IPS-NIHi7 (cell line): ENCODE results near the gene B4GALT5.
"Not testable (repeated sequence)": the region's sequence is repeated elsewhere in the genome, so short reads cannot be mapped to it uniquely, and the experiment has no call there.

Experiments
- DNase-seq: peaks from one replicate; pipeline ENCODE4 v3.0.0; 2012; ENCODE audit warnings: mixed read lengths; ENCODE audit errors: extremely low spot score

The B4GALT5 gene

DNA sequence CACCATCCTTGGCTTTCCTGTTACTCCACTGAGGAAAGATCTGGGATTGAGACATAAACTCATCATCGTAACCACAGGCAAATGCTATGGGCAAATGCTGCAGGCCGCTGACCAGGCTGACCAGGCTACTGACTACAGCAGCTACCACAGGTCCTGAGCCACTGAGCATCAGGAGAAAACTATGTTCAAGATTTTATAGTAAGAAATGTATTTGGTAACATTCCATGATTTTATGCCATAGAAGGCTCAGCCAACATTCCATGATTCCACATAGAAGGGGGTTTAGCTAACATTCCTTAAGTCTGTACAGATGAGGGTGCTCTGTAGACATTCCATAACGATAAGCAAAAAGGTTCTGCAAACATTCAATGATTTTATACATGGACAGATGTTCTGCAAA is 16.1 kb upstream of the B4GALT5 start:
- DNase-seq = no peak

GRCh38 chr20:49727894-49728885 is 14.5 kb upstream of the B4GALT5 start:
- no peak for DNase-seq

- no peak for DNase-seq
Observed at GRCh38 chr20:49727478-49727877, 13.8 kb upstream of the B4GALT5 start.

DNA sequence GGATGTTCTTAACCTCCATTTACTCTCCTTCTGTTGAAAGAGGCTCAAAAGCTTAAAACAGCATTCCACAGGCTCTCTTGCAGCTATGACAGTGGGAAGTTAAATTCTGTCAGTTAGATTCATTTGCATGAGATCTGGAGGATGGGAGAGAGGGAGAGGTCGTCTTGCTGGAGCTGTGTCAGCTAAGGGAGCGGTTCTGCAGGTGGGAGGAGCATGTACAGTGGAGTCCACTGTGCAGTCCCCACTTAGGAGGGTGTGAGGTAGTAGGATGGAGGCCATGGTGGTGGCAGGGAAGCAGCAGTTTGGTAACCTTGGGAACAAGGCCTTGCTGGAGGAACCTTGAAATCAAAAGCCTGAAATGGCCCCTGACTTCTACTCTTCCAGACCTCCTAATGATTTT is 12.0 kb upstream of the B4GALT5 start:
- no peak for DNase-seq

- DNase-seq = not testable (repeated sequence)
Observed at GRCh38 chr20:49725224-49725606, 11.5 kb upstream of the B4GALT5 start.

- peak; percentile 30 for DNase-seq
Observed at GRCh38 chr20:49724408-49725223, 10.9 kb upstream of the B4GALT5 start.

GRCh38 chr20:49723758-49724157 is 10.1 kb upstream of the B4GALT5 start:
- DNase-seq = not testable (repeated sequence)

DNA sequence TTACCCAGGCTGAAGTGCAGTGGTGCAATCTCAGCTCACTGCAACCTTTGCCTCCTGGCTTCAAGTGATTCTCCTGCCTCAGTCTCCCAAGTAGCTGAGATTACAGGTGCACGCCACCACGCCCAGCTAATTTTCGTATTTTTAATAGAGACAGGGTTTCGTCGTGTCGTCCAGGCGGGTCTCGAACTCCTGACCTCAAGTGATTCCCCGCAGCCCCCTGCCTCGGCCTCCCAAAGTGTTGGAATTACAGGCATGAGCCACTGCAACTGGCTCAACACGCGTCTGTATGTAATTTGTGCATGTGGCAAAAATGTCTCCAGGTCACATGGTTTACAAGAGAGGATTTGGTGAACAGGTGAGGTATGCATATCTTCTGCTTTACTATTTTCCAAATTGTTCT is 7.6 kb upstream of the B4GALT5 start:
- not testable (repeated sequence) for DNase-seq

- no peak for DNase-seq
Observed at GRCh38 chr20:49715466-49715865, 1.8 kb upstream of the B4GALT5 start.

DNA sequence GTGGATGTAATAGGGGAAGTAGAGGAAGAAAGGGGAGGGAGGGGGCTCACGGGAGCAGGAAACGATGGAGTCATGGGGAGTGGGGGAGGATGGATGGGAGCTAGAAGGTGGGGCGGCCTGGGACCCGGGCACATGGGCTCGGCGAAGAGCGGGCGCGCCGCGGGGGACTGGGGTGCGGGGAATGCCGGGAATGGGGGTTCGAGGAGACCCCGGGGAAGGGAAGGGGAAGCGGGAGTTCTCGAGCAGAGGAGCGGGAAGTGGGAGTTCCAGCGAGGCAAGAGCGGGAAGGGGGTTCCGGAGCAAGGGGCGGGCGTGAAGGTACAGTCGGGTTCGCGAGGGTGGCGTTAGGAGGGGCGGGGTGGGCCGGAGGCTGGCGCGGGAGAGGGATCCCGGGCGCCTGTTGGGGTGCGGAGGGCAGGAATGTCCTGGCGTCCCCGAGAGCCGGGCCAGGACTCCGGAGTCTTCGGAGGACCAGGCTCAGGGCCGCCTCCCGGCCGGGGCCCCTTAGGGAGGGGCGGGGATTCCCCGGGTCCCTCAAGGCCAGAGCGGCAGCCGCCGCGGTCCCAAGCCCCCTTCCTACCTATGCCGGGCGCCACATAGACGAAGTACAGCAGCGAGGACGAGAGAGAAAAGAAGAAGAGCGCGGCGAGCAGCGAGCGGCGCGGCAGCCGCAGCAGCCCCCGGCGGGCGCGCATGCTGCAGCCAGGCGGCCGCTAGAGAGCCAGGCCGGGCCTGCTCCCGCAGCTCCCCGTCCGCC is 504 bp downstream of the B4GALT5 start:
- peak; percentile 38 for DNase-seq

GRCh38 chr20:49712646-49712995 is 1.1 kb downstream of the B4GALT5 start:
- DNase-seq = no peak

- DNase-seq = no peak
Observed at GRCh38 chr20:49712118-49712517, 1.6 kb downstream of the B4GALT5 start.

DNA sequence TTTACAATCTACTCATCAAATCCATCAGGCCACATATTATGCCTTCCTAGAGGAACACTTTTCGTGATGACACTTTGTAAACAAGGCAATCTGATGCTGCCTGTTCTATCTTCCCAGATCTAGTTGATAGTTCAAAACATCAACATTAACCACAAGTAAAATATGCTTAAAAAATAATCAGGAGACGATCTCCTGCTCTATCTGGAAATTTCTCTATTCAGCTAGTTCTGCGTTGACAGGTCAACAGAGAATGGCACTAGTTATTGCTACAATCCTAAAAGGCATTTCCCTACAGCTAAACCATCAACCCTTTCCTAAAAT is 2.1 kb downstream of the B4GALT5 start:
- DNase-seq = no peak

DNA sequence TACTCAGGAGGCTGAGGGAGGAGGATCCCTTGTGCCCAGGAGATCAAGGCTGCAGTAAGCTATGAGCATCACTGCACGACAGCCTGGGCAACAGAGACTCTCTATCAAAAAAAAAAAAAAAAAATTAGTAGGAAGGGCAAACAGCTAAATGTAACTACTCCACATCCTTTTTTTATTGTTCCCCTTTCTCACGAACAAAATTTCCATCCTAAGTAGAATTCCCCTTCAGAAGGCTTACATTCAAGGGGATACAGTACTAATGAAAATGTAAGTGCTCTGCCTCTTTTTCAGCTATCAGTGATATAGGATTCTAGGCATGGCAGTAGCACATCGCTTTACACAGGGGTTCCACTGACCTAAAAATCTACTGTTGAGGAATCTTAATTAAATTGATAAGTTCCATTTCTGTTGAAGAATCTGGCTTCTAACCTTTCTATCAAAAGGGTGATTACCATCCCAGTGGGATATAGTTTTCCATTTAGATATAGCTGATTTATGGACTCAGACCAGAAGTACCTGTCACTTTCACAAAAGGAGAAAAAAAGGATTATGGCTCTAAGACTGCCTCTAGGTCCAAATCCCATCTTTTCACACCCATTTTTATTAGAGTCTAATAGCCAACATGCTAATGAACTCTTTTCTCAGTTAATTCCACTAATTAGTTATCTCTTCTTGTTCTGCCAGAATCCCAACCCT is 2.6 kb downstream of the B4GALT5 start:
- no peak for DNase-seq

GRCh38 chr20:49707118-49707517 is 6.6 kb downstream of the B4GALT5 start:
- DNase-seq = no peak

GRCh38 chr20:49706630-49707091 is 7.0 kb downstream of the B4GALT5 start:
- DNase-seq = peak; percentile 27

GRCh38 chr20:49705893-49706292 is 7.8 kb downstream of the B4GALT5 start:
- DNase-seq = not testable (repeated sequence)

- no peak for DNase-seq
Observed at GRCh38 chr20:49705358-49705757, 8.3 kb downstream of the B4GALT5 start.

- no peak for DNase-seq
Observed at GRCh38 chr20:49704932-49705336, 8.7 kb downstream of the B4GALT5 start.

DNA sequence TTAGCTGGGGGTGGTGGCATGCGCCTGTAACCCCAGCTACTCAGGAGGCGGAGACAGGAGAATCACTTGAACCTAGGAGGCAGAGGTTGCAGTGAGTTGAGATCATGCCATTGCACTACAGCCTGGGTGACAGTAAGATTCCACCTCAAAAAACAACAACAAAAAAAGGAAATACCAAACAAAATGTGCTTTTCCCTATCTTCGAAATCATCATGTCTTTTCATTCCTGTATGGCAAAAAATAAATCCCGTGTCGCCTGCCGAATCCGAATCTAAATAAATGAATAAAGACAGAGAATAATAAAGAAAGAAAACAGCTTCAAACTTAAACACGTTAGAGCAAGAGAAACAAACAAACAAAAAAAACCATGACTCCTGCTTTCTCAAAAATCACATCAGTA is 11.8 kb downstream of the B4GALT5 start:
- no peak for DNase-seq

- no peak for DNase-seq
Observed at GRCh38 chr20:49701241-49701790, 12.4 kb downstream of the B4GALT5 start.
